Activated CD8-positive, alpha-beta memory T cell treated with anti-CD3 and anti-CD28 coated beads, Interleukin-2, amount 10 ng/mL, durations not matched to agents 7 days and 5 days (primary cell): ENCODE data around the gene FOXD4L1. TPM values are rescaled to one million over a fixed set of nuclear protein-coding genes. Genes with fewer than 3 reads are reported as not detected.
"Not testable (repeated sequence)": the region's sequence is repeated elsewhere in the genome, so short reads cannot be mapped to it uniquely, and the experiment has no call there.

Experiments used
- ATAC-seq: fragments of 150-1000 bp; cut with Tn5 transposase; one replicate; pipeline ENCODE4 v1.10.0; 2021; ENCODE audit warnings: moderate library complexity
- CTCF ChIA-PET: fragments of 350-600 bp; sonication (Branson Sonifier 250); formaldehyde crosslinking; loops from one replicate; lab custom pipeline; 2021; ENCODE audit warnings: antibody characterized with exemption; lab: Charles Lee
- DNase-seq: peaks from one replicate; pipeline ENCODE4 v3.0.0-alpha.2; 2020
- H3K27ac Mint-ChIP-seq: one replicate; pipeline ENCODE4 v1.8.0; 2021; ENCODE audit warnings: mild to moderate bottlenecking, mixed read lengths
- H3K27me3 Mint-ChIP-seq: one replicate; pipeline ENCODE4 v1.8.0; 2021; ENCODE audit warnings: mixed read lengths
- H3K36me3 Mint-ChIP-seq: one replicate; pipeline ENCODE4 v1.8.0; 2021; ENCODE audit warnings: mild to moderate bottlenecking, mixed read lengths
- H3K4me1 Mint-ChIP-seq: one replicate; pipeline ENCODE4 v1.8.0; 2021; ENCODE audit warnings: mixed read lengths
- H3K4me3 Mint-ChIP-seq: one replicate; pipeline ENCODE4 v1.8.0; 2021; ENCODE audit warnings: mild to moderate bottlenecking, moderate library complexity, mixed read lengths
- H3K9me3 Mint-ChIP-seq: one replicate; pipeline ENCODE4 v1.8.0; 2022; ENCODE audit warnings: low read depth, mixed read lengths
- total RNA-seq, 2 experiments: library from RNA; stranded (reverse); gene quantifications; one replicate each; pipeline ENCODE4 v1.2.3, GENCODE V29; 2021

FOXD4L1 gene
- total RNA-seq, 2 experiments from 2014 or later = 0.23 to 0.47 TPM

DNA sequence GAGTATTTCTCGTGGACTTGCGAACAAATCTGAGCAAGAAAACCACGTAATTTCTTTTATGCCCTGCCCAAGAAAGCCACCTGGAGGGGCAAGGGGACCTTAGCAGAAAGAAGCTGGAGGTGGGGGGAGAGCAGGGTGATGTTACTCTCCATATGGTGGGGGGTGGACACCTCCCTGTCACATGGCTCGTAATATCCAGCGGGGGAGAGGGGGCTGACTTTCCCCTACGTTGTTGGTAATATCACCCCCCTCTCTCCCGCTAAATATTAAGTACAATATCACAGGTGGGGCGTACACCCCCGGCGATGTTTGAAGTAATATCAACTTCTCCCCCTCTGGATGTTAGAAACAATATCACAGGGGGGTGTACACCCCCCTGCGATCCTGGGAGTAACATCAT, 9.7 kb downstream of the FOXD4L1 start:
- H3K4me1 Mint-ChIP-seq, ATAC-seq, H3K36me3 Mint-ChIP-seq, DNase-seq, H3K27ac Mint-ChIP-seq, CTCF ChIA-PET, H3K9me3 Mint-ChIP-seq, H3K4me3 Mint-ChIP-seq: not testable (repeated sequence)
- peaks cover 26% of the 10 kb centered on the region for H3K27me3 Mint-ChIP-seq

DNA sequence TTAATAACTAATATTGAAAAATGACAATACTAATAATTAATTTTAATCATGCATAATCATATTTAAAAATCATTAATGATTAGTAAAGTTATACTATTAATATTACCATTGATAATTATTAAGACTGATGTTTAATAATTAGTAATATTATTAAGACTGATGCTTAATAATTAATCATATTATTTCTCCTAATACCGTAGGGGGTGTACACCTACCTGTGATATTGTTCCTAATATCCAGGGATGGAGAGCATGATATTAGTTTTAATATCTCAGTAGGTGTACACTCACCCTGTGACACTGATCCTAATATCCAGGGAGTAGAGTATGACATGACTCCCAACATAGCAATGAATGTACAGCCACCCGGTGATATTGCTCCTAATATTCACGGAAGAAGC, 12.4 kb downstream of the FOXD4L1 start:
- CTCF ChIA-PET, H3K4me3 Mint-ChIP-seq, DNase-seq, H3K9me3 Mint-ChIP-seq, ATAC-seq, H3K36me3 Mint-ChIP-seq, H3K4me1 Mint-ChIP-seq, H3K27ac Mint-ChIP-seq: not testable (repeated sequence)
- peaks cover 23% of the 10 kb centered on the region for H3K27me3 Mint-ChIP-seq

DNA sequence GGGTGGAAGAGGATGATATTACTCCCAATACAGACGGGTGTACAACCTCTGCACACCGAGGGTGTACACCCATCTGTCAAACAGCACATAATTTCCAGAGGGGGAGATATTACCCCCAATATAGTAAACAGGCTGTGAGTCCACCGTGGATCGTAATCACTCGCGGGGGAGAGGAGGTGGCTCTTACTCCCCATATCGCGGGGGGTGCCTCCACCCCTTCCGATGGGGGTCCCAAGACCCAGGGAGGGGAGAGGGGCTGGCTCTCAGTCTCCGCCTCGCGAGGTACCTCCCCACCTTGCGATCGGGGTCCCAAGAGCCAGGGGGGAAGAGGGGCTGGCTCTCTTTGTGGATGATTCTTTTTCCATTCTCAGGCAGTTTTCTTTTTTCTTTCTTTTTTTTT, 13.4 kb downstream of the FOXD4L1 start:
- CTCF ChIA-PET, H3K9me3 Mint-ChIP-seq, H3K27ac Mint-ChIP-seq, H3K36me3 Mint-ChIP-seq, DNase-seq, H3K4me1 Mint-ChIP-seq, H3K4me3 Mint-ChIP-seq, ATAC-seq: not testable (repeated sequence)
- peaks cover 23% of the 10 kb centered on the region for H3K27me3 Mint-ChIP-seq

DNA sequence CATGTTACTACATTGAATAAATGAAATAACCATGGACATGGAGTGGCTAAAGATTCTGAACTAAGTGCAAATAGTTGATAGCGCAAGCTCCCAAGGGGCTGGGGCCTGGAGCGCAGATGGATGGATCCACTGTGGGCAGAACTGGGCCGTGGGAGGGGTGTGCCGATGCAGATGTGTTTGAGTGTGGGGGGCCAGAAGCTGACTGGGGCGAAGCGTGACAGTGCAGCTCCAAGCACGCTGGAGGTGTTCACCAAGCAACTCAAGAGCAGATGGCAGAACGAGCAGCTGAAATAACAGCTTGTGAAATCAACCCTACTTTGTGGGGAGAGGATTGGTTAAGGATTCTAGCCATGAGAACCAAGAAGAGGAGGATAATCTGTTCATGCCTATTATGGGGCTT, 17.0 kb downstream of the FOXD4L1 start:
- H3K27ac Mint-ChIP-seq, H3K9me3 Mint-ChIP-seq, ATAC-seq, H3K27me3 Mint-ChIP-seq, H3K4me3 Mint-ChIP-seq, CTCF ChIA-PET, H3K36me3 Mint-ChIP-seq, H3K4me1 Mint-ChIP-seq, DNase-seq: not testable (repeated sequence)

DNA sequence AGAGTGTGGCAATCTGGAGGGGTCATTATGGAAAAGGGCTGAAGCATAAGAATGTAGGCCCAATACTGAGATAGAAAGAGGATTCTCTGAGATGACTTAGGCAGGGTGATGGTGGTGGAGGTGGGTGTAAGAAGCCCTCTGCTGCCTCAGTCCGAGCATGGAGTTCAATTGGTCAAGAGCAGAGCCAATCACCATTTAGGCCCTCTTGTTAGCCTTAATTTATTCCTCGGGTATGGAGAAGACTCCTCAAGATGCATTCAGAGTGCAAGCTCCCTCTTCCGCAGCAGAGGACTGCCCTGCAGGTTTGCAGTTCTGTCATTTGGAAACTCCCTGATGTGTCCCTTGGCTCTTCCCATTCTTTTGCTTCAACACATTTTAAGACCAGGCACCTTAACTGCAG, 17.5 kb downstream of the FOXD4L1 start:
- H3K27ac Mint-ChIP-seq, H3K9me3 Mint-ChIP-seq, H3K4me3 Mint-ChIP-seq, H3K27me3 Mint-ChIP-seq, ATAC-seq, H3K36me3 Mint-ChIP-seq, CTCF ChIA-PET, H3K4me1 Mint-ChIP-seq, DNase-seq: not testable (repeated sequence)

DNA sequence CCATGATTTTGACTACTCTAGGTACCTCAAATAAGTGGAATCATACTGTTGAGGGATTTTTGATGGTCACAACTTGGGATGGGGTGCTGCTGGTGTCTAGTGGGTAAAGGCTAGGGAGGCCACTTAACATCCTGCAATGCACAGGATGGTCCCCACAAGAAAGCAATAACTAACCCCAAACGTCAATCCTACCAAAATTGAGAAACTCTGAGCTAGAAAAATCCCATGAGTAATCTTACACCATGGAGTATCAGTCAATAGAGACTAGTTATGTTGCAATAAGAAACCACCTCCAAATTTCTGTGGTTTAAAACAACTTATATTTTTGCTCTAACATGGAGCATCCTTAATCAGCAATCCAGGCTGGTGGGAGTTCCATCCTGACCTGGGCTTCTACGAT, 18.6 kb downstream of the FOXD4L1 start:
- H3K36me3 Mint-ChIP-seq, ATAC-seq, H3K4me1 Mint-ChIP-seq, H3K4me3 Mint-ChIP-seq, DNase-seq, H3K27me3 Mint-ChIP-seq, H3K9me3 Mint-ChIP-seq, CTCF ChIA-PET, H3K27ac Mint-ChIP-seq: not testable (repeated sequence)

DNA sequence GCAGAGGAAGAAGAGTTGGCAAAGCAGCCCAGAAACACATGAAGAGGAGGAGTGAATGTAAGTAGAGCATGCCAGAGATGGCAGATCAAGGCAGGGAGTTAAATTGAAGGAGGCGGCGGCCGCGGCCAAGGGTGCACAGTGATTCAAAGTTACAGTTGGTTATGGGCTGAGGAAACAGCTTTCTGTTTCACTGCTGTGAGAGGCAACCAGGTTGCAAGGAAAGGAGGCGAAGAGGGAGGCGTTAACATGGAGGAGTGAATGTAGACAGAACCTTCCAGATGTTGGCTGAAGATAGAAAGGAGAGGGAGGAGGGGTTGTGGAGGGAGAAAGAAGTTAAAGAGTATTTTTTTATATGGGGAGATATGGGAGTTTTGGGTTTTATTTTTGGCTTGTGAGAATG, 22.4 kb downstream of the FOXD4L1 start:
- H3K36me3 Mint-ChIP-seq, CTCF ChIA-PET, H3K27ac Mint-ChIP-seq, H3K4me3 Mint-ChIP-seq, DNase-seq, ATAC-seq, H3K27me3 Mint-ChIP-seq, H3K4me1 Mint-ChIP-seq, H3K9me3 Mint-ChIP-seq: not testable (repeated sequence)

GRCh38 chr2:113521492-113521891, 23.0 kb downstream of the FOXD4L1 start:
- ATAC-seq, DNase-seq, H3K27ac Mint-ChIP-seq, H3K27me3 Mint-ChIP-seq, H3K4me3 Mint-ChIP-seq, H3K9me3 Mint-ChIP-seq, H3K36me3 Mint-ChIP-seq, CTCF ChIA-PET, H3K4me1 Mint-ChIP-seq: not testable (repeated sequence)

DNA sequence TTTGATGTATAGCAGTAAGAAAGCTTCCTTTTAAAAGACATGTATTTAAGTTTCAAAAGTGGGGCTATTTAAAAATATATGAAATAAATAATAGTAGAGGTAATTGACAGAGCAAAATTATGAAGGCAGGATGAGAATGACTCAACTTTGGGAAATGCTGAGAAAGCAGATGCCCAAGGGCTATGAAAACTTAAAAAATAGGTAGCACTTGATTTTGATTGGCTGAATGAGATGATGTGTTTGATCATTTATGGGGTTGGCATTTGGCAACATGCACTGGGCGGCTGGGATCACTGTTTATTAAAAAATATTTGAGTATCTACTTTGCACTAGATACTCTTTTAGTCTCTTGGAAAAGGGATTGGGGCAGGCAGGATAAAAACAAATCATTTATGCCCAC, 26.5 kb downstream of the FOXD4L1 start:
- H3K27ac Mint-ChIP-seq, H3K9me3 Mint-ChIP-seq, CTCF ChIA-PET, ATAC-seq, H3K4me3 Mint-ChIP-seq, H3K4me1 Mint-ChIP-seq, H3K36me3 Mint-ChIP-seq, H3K27me3 Mint-ChIP-seq, DNase-seq: not testable (repeated sequence)

GRCh38 chr2:113527350-113528045, 29.0 kb downstream of the FOXD4L1 start:
- peak; percentile 87 for ATAC-seq
- not testable (repeated sequence) for H3K4me3 Mint-ChIP-seq, H3K27me3 Mint-ChIP-seq, H3K4me1 Mint-ChIP-seq, H3K27ac Mint-ChIP-seq, DNase-seq, H3K9me3 Mint-ChIP-seq, H3K36me3 Mint-ChIP-seq
- CTCF ChIA-PET = interaction anchor here (0.7 to 1.2 kb wide), 3 partner anchors 56 to 234 kb away, joined by 3 to 5 read pairs (median 3); no protein-coding TSS in a partner anchor

DNA sequence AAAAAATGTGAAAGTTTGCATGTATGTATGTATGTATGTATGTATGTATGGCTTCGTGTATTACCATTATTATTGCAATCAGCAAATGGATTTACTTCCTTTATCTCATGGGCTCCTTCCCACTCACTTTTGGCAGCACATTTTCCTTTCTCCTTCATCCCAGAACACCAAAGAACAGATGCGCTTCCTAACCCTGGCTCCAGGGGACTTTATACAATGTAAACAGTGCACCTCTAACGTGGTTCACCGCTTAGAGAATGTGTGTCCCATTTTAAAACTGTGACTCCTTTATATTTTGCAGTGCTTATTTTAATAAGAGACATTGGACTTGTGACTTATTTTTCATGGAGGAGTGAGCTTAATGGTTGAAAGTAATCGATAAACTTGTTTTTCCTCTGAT, 29.7 kb downstream of the FOXD4L1 start:
- not testable (repeated sequence) for H3K9me3 Mint-ChIP-seq, H3K36me3 Mint-ChIP-seq, H3K4me3 Mint-ChIP-seq, DNase-seq, H3K27me3 Mint-ChIP-seq, H3K27ac Mint-ChIP-seq, ATAC-seq, H3K4me1 Mint-ChIP-seq
- CTCF ChIA-PET = interaction anchor here (0.7 to 1.2 kb wide), 2 partner anchors 56 to 235 kb away, joined by 3 read pairs; no protein-coding TSS in a partner anchor

DNA sequence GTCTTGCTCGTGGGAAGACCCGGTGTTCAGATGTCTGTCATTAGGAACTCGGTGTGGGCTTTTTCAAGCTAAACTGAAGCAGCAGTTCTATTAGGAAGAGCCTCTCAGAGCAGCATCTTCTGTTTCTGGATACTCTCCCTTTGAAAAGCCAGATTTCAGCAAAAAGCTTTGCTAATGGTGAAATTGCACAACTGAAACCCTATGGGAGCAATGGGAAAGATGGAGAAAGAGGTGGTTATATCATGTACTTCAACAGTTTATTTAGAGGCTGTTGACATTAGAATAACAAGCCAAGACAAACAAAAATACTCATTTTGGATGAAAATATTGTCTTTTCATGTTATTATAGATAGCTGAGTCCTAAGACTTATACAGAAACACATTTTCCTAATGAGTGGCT, 30.4 kb downstream of the FOXD4L1 start:
- H3K4me3 Mint-ChIP-seq, H3K27ac Mint-ChIP-seq, CTCF ChIA-PET, H3K9me3 Mint-ChIP-seq, DNase-seq, H3K27me3 Mint-ChIP-seq, H3K36me3 Mint-ChIP-seq, ATAC-seq, H3K4me1 Mint-ChIP-seq: not testable (repeated sequence)

- H3K4me3 Mint-ChIP-seq, H3K27ac Mint-ChIP-seq, H3K36me3 Mint-ChIP-seq, DNase-seq, H3K4me1 Mint-ChIP-seq, ATAC-seq, CTCF ChIA-PET, H3K27me3 Mint-ChIP-seq, H3K9me3 Mint-ChIP-seq: not testable (repeated sequence)
Measured at GRCh38 chr2:113532991-113533390, 34.5 kb downstream of the FOXD4L1 start.

DNA sequence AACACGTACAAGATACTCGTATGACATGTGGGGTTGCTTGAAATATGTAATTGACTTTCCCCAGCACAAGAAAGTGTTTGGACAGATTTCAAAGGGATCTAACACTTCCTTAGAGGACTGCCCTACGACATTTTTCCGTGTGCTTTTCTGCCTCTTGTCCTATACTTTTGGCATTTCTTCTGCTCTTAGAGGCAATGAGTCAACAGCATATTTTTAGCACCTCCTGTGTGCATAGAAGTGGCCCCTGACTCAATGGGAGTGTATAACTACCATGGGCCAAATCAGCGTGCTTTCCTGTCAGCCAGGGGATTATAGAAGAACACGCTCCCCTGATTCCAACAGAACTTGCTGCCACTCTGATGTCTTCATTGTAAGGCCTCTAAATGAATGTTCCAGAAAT, 38.1 kb downstream of the FOXD4L1 start:
- H3K27ac Mint-ChIP-seq, H3K36me3 Mint-ChIP-seq, H3K4me1 Mint-ChIP-seq, CTCF ChIA-PET, H3K9me3 Mint-ChIP-seq, H3K4me3 Mint-ChIP-seq, DNase-seq, ATAC-seq: not testable (repeated sequence)
- H3K27me3 Mint-ChIP-seq = peaks cover 18% of the 10 kb centered on the region
